ENCODE results near the gene ZFP91.

- TF ChIP-seq POLR2AphosphoS5 (IDR thresholded peaks at IDR 0.05; ENCODE audit: low read depth, low read length), result no peak
- no peak for TF ChIP-seq CTCF (IDR thresholded peaks at IDR 0.05)
- TF ChIP-seq EP300 (IDR thresholded peaks at IDR 0.05; ENCODE audit: borderline replicate concordance in 1 of 2, low read depth in 1 of 2, low read length in 1 of 2), result no peak
- TF ChIP-seq REST (IDR thresholded peaks at IDR 0.05; ENCODE audit: low read depth, low read length), result no peak
- TF ChIP-seq GATA2 (CRISPR knock-in tag; IDR thresholded peaks at IDR 0.05), result no peak
- no peak for TF ChIP-seq YY1 (IDR thresholded peaks at IDR 0.05; ENCODE audit: low read depth)
- TF ChIP-seq EZH2phosphoT487 (IDR thresholded peaks at IDR 0.05; ENCODE audit: borderline replicate concordance, low read depth), result no peak
Measured at GRCh38 chr11:58636587-58636986, 57.7 kb downstream of the ZFP91 start.
